Mesodermal cell (in vitro differentiated cells): ENCODE data around the gene ZNF672.

Experiments used
- H3K27ac ChIP-seq: 2 replicates; pipeline ENCODE4 v1.7.0; 2013; ENCODE audit warnings: mild to moderate bottlenecking, low read depth, low read length, moderate library complexity; ENCODE audit not compliant: severe bottlenecking
- H3K36me3 ChIP-seq: 2 replicates; pipeline ENCODE4 v1.7.1; 2013; ENCODE audit warnings: mild to moderate bottlenecking, low read length, moderate library complexity; ENCODE audit not compliant: control insufficient read depth, insufficient read depth
- H3K4me1 ChIP-seq: one replicate; pipeline ENCODE4 v1.7.1; 2013; ENCODE audit warnings: mild to moderate bottlenecking, low read length; ENCODE audit not compliant: insufficient read depth, control insufficient read depth, poor library complexity, severe bottlenecking
- H3K4me3 ChIP-seq: 2 replicates; pipeline ENCODE4 v1.7.0; 2013; ENCODE audit warnings: low read length, control low read depth, mild to moderate bottlenecking; ENCODE audit not compliant: insufficient read depth, poor library complexity, severe bottlenecking; ENCODE audit errors: extremely low read depth
- H3K9me3 ChIP-seq: 2 replicates; pipeline ENCODE4 v1.7.1; 2013; ENCODE audit warnings: mild to moderate bottlenecking, low read length, moderate library complexity; ENCODE audit not compliant: control insufficient read depth
- WGBS, 2 experiments: methylation state at CpG; one replicate each; pipeline ENCODE4 v1.1.5; 2013; ENCODE audit warnings: missing lambda C conversion rate in 2 of 2; ENCODE audit not compliant: insufficient coverage in 2 of 2; 5-methylcytosine and 5-hydroxymethylcytosine counted together

ZNF672 gene

GRCh38 chr1:248891758-248892157 is 53.7 kb downstream of the ZNF672 start:
- Histone ChIP-seq H3K36me3 (no peaks in the 10 kb centered on the region), H3K4me1 (no peaks in the 10 kb centered on the region), H3K4me3 (no peak overlapping the region), H3K9me3 (no peaks in the 10 kb centered on the region), H3K27ac (no peak overlapping the region)
- no CpG with 5 or more reads among the region's 2 CpGs for WGBS, 2 experiments

GRCh38 chr1:248892590-248892989 is 54.6 kb downstream of the ZNF672 start:
- Histone ChIP-seq H3K9me3 (no peaks in the 10 kb centered on the region), H3K4me1 (no peaks in the 10 kb centered on the region), H3K4me3 (no peak overlapping the region), H3K36me3 (no peaks in the 10 kb centered on the region), H3K27ac (no peak overlapping the region)
- WGBS, 2 experiments: 83 to 100% methylated on average over 1 of the region's 1 CpG

DNA sequence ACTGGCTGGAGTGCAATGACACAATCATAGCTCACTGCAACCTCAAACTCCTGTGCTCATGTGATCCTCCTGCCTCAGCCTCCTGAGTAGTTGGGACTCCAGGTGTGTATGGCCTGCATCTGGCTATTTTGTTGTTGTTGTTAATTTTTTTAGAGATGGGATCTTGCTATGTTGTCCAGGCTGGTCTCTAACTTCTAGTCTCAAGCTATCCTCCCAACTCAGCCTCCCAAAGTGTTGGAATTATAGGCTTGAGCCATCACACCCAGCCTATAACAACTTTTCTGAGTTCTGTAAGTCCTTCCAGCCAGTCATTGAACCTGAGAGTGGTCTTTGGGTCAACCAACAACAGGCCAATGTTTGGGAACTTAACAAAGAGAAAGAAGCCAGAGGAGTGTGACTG is 56.8 kb downstream of the ZNF672 start:
- Histone ChIP-seq H3K9me3 (no peaks in the 10 kb centered on the region), H3K4me3 (no peak overlapping the region), H3K27ac (no peak overlapping the region), H3K4me1 (no peaks in the 10 kb centered on the region), H3K36me3 (no peaks in the 10 kb centered on the region)

DNA sequence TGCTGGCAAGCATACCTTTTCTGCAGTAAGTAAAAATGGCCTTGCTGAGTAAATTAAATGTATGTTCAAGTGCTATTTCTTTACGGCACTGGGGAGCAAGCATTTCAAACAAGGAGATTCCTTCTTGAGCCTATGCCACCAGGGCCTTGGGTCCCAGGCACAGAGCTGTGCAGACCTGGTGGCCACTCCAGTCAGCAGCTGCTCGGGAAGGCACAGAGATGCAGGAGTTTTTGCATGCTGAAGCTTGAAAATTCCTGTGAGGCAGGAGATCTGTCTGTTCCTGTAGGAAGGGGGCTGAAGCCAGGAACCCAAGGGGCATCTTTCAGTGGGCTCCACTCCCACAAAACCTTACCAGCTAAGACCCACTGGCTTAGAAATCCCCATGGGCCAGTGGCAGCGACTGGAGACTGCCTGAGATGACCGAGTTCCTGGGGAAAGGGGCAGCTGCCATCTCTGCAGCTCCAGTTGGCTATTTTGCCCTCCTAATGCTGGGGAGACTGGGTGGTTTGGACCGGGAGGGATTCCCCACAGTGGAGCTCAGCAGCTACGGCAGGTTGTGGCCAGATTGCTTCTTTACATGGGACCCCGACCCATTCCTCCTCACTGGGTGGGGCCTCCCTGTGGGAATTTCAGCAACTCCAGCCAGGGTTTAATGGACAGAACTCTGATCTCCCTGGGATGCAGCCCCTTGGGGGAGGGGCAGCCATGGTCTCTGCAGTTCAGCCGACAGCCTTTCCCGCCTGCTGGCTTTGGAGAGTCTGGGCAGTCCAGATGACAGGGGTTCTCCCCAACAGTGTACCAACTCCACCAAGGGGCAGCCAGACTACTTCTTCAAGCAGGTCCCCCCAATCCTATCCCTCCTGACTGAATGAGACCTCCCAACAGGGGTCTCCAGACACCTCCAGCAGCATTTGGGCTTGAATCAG is 59.7 kb downstream of the ZNF672 start:
- no peak overlapping the region for H3K27ac ChIP-seq
- H3K9me3 ChIP-seq: no peaks in the 10 kb centered on the region
- H3K4me3 ChIP-seq: no peak overlapping the region
- no peaks in the 10 kb centered on the region for H3K36me3 ChIP-seq
- WGBS, 2 experiments: 78 to 81% methylated on average over 8 to 9 of the region's 9 CpGs
- no peaks in the 10 kb centered on the region for H3K4me1 ChIP-seq
